ENCODE measurements around the gene FECH.
A peak's percentile ranks its signal among the peaks of the same experiment; 100 is the strongest.
"Not testable (repeated sequence)": the region's sequence is repeated elsewhere in the genome, so short reads cannot be mapped to it uniquely, and the experiment has no call there.

The FECH gene

GRCh38 chr18:57586251-57587049 is at the start of gene FECH:
Gene FECH (minus strand): TSS chr18:57586702. CDS start chr18:57586620, 82 bp downstream.
- DNase-seq: peak; percentile 49

GRCh38 chr18:57635003-57635822 is 48.7 kb upstream of the FECH start:
- no peak for DNase-seq

- no peak for DNase-seq
Observed at GRCh38 chr18:57631697-57632096, 45.2 kb upstream of the FECH start.

GRCh38 chr18:57630754-57631595 is 44.5 kb upstream of the FECH start:
- DNase-seq: no peak

GRCh38 chr18:57630002-57630753 is 43.7 kb upstream of the FECH start:
- DNase-seq: peak; percentile 95

- no peak for DNase-seq
Observed at GRCh38 chr18:57629422-57629821, 42.9 kb upstream of the FECH start.

GRCh38 chr18:57627488-57627887 is 41.0 kb upstream of the FECH start:
- no peak for DNase-seq

- no peak for DNase-seq
Observed at GRCh38 chr18:57624988-57625387, 38.5 kb upstream of the FECH start.

GRCh38 chr18:57621246-57621604 is 34.7 kb upstream of the FECH start:
- no peak for DNase-seq

- no peak for DNase-seq
Observed at GRCh38 chr18:57619876-57620275, 33.4 kb upstream of the FECH start.

- DNase-seq: no peak
Observed at GRCh38 chr18:57618910-57619309, 32.4 kb upstream of the FECH start.

- DNase-seq: no peak
Observed at GRCh38 chr18:57603871-57604270, 17.4 kb upstream of the FECH start.

GRCh38 chr18:57595347-57595746 is 8.8 kb upstream of the FECH start:
- no peak for DNase-seq

- DNase-seq: not testable (repeated sequence)
Observed at GRCh38 chr18:57592716-57593115, 6.2 kb upstream of the FECH start.

- DNase-seq: no peak
Observed at GRCh38 chr18:57589161-57589560, 2.7 kb upstream of the FECH start.

GRCh38 chr18:57587098-57587661 is 678 bp upstream of the FECH start:
- no peak for DNase-seq

GRCh38 chr18:57585855-57586250 is 649 bp downstream of the FECH start:
- no peak for DNase-seq

GRCh38 chr18:57585421-57585820 is 1.1 kb downstream of the FECH start:
- no peak for DNase-seq

- no peak for DNase-seq
Observed at GRCh38 chr18:57584444-57584843, 2.1 kb downstream of the FECH start.

- DNase-seq: no peak
Observed at GRCh38 chr18:57583297-57583835, 3.1 kb downstream of the FECH start.

- DNase-seq: no peak
Observed at GRCh38 chr18:57581301-57581934, 5.1 kb downstream of the FECH start.
